Activated CD4-positive, alpha-beta memory T cell treated with anti-CD3 and anti-CD28 coated beads, Interleukin-2, amount 10 ng/mL, durations not matched to agents 7 days and 5 days (primary cell): ENCODE measurements around the gene ZNF516. TPM values are rescaled to one million over a fixed set of nuclear protein-coding genes. Genes with fewer than 3 reads are reported as not detected.

Experiments
- CTCF ChIA-PET: fragments of 350-600 bp; sonication (Branson Sonifier 250); formaldehyde crosslinking; loops from one replicate; lab custom pipeline; 2021; ENCODE audit warnings: antibody characterized with exemption, inconsistent platforms; lab: Charles Lee
- POLR2A ChIA-PET: fragments of 350-600 bp; sonication (Branson Sonifier 250); formaldehyde crosslinking; loops from one replicate; lab custom pipeline; 2021; ENCODE audit warnings: antibody characterized with exemption; lab: Charles Lee
- DNase-seq: peaks from one replicate; pipeline ENCODE4 v3.0.0-alpha.2; 2020
- H3K27ac Mint-ChIP-seq: one replicate; pipeline ENCODE4 v1.8.0; 2021; ENCODE audit warnings: mild to moderate bottlenecking, mixed read lengths
- H3K27me3 Mint-ChIP-seq: one replicate; pipeline ENCODE4 v1.8.0; 2021; ENCODE audit warnings: mixed read lengths
- H3K36me3 Mint-ChIP-seq: one replicate; pipeline ENCODE4 v1.8.0; 2021; ENCODE audit warnings: low read depth, mixed read lengths
- H3K4me1 Mint-ChIP-seq: one replicate; pipeline ENCODE4 v1.8.0; 2021; ENCODE audit warnings: mixed read lengths
- H3K4me3 Mint-ChIP-seq: one replicate; pipeline ENCODE4 v1.8.0; 2021; ENCODE audit warnings: mild to moderate bottlenecking, mixed read lengths
- H3K9me3 Mint-ChIP-seq: one replicate; pipeline ENCODE4 v1.8.0; 2021; ENCODE audit warnings: mixed read lengths
- total RNA-seq, 2 experiments: library from RNA; stranded (reverse); gene quantifications; one replicate each; pipeline ENCODE4 v1.2.3, GENCODE V29; 2021

ZNF516 gene
- total RNA-seq, 2 experiments from 2014 or later = 3.9 to 5.0 TPM

GRCh38 chr18:76412818-76413565 is 82.0 kb downstream of the ZNF516 start:
- no peaks in the 10 kb centered on the region for H3K9me3 Mint-ChIP-seq
- CTCF ChIA-PET = no interaction called here
- H3K4me3 Mint-ChIP-seq = no peak overlapping the region
- peaks cover 7% of the 10 kb centered on the region for H3K4me1 Mint-ChIP-seq
- POLR2A ChIA-PET = no interaction called here
- no peak overlapping the region for H3K27ac Mint-ChIP-seq
- peaks cover 6% of the 10 kb centered on the region for H3K27me3 Mint-ChIP-seq
- H3K36me3 Mint-ChIP-seq = no peaks in the 10 kb centered on the region
- no peak for DNase-seq

DNA sequence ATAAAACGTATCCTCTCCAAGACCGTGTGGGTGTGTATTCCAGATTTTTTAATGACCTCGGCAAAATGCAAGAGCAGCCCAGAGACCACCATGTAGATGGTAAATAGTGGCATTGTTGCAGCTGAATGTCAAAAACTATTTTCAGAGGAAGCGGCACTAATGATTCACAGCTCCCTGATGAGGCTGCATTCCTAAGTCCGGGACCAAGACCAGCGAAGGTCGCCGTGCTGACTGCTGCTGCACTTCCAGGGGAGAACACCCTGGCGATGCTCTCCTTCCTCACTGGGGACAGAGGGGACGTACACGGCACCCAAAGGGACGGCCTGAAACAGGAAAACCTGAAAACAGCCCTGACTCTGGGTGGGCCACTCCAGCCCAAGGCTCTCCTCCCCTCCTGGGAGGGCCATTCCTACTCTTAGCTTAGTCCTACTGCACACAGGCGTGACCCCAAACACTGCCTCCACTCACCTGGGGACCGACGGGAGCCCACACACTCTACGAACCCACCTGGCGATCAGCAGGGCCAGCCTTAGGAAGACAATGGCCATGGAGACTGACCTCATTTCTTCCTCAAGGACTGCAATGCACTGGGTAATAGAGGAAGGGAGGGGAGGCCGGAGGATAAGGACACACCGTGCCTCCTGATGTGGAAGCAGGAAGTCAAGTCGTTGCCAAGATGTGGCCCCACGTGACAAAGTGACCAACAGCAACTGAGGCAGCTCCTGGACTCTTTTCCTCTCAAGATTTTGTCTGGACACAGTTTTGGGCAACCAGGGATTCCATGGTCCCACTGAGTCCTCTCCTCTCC is 82.8 kb downstream of the ZNF516 start:
- CTCF ChIA-PET = no interaction called here
- POLR2A ChIA-PET = no interaction called here

DNA sequence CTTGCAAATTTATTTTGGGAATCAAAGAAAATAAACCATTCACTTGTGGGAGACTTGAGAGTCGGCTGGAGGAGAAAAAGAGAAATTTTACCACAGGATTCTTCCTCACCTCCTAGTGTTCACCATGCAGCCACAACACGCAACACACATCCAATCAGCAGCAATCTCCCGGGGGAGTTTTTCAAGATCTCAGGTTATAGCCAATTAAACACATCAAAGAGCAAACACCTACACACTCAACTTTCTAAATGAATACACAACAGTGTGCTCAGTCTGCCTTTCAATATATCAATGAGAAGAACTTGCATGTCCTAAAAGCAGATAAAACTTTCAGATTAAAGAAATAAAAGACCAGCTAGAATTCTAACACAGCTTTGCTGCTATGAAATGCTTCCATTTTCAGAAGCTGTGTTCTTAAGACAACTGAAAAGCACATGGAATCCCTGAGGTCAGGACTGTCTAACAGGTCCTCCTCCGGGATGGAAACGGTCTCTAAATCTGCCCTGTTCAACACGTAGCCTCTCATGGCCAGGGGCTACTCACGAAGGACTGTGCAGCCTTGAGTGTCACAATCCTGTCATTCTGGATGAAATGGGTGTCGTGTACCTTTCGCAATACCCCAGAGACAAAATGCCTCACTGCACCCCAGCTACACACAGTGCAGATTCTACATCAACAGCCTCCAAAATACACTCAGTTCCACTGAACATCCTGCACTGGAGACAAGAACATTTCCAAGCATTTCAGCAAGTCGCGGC is 84.2 kb downstream of the ZNF516 start:
- Mint-ChIP-seq H3K4me1 (peaks cover 7% of the 10 kb centered on the region), H3K27me3 (peaks cover 4% of the 10 kb centered on the region), H3K36me3 (no peaks in the 10 kb centered on the region), H3K27ac (no peak overlapping the region), H3K4me3 (no peak overlapping the region), H3K9me3 (no peaks in the 10 kb centered on the region)
- DNase-seq = no peak
- ChIA-PET CTCF (no interaction called here), POLR2A (no interaction called here)

More for the DNA sequence above, 82.8 kb downstream of the ZNF516 start:
- no peak overlapping the region for H3K4me3 Mint-ChIP-seq
- H3K9me3 Mint-ChIP-seq = no peaks in the 10 kb centered on the region
- no peak for DNase-seq
- no peak overlapping the region for H3K27ac Mint-ChIP-seq
- peaks cover 7% of the 10 kb centered on the region for H3K4me1 Mint-ChIP-seq
- H3K27me3 Mint-ChIP-seq = peaks cover 4% of the 10 kb centered on the region
- no peaks in the 10 kb centered on the region for H3K36me3 Mint-ChIP-seq

- POLR2A ChIA-PET = no interaction called here
- no peak for DNase-seq
- Mint-ChIP-seq H3K27ac (no peak overlapping the region), H3K4me3 (no peak overlapping the region), H3K27me3 (peaks cover 4% of the 10 kb centered on the region), H3K4me1 (peaks cover 7% of the 10 kb centered on the region), H3K36me3 (no peaks in the 10 kb centered on the region), H3K9me3 (no peaks in the 10 kb centered on the region)
- CTCF ChIA-PET = interaction anchor here (0.9 kb wide), 1 partner anchor 300 kb away, joined by 3 read pairs; no protein-coding TSS in a partner anchor
Observed at GRCh38 chr18:76410033-76410432, 85.0 kb downstream of the ZNF516 start.

- Mint-ChIP-seq H3K27me3 (peaks cover 4% of the 10 kb centered on the region), H3K36me3 (no peaks in the 10 kb centered on the region), H3K4me3 (no peak overlapping the region), H3K4me1 (peaks cover 7% of the 10 kb centered on the region), H3K27ac (no peak overlapping the region), H3K9me3 (no peaks in the 10 kb centered on the region)
- no peak for DNase-seq
- ChIA-PET POLR2A (no interaction called here), CTCF (interaction anchor here (2.7 kb wide), 1 partner anchor 10 kb away, joined by 12 read pairs; no protein-coding TSS in a partner anchor)
Observed at GRCh38 chr18:76408480-76409067, 86.5 kb downstream of the ZNF516 start.

GRCh38 chr18:76407681-76408080 is 87.4 kb downstream of the ZNF516 start:
- DNase-seq = no peak
- Mint-ChIP-seq H3K27me3 (peaks cover 4% of the 10 kb centered on the region), H3K27ac (no peak overlapping the region), H3K4me3 (no peak overlapping the region), H3K36me3 (no peaks in the 10 kb centered on the region), H3K9me3 (no peaks in the 10 kb centered on the region), H3K4me1 (peaks cover 7% of the 10 kb centered on the region)
- CTCF ChIA-PET = interaction anchor here (2.7 kb wide), 1 partner anchor 9 kb away, joined by 12 read pairs; no protein-coding TSS in a partner anchor
- POLR2A ChIA-PET = no interaction called here

DNA sequence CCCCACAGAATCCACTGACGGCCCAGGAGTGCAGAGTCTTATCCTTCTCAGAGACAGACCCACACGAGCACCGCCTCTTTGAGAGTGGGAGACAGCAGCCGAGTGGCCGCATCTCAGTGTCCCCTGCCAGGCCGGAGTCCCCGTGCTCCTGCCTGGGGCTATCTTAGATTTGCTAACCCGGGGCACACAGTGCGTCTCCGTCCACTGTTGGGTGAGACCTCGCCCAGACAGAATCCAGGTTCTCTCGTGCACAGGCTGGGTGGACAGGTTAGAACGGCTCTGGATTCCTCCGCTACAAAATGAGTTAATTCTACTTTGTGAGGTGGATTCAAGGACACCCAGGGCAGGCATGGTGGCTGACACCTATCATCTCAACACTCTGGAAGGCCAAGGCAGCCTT is 88.3 kb downstream of the ZNF516 start:
- POLR2A ChIA-PET = no interaction called here

DNA sequence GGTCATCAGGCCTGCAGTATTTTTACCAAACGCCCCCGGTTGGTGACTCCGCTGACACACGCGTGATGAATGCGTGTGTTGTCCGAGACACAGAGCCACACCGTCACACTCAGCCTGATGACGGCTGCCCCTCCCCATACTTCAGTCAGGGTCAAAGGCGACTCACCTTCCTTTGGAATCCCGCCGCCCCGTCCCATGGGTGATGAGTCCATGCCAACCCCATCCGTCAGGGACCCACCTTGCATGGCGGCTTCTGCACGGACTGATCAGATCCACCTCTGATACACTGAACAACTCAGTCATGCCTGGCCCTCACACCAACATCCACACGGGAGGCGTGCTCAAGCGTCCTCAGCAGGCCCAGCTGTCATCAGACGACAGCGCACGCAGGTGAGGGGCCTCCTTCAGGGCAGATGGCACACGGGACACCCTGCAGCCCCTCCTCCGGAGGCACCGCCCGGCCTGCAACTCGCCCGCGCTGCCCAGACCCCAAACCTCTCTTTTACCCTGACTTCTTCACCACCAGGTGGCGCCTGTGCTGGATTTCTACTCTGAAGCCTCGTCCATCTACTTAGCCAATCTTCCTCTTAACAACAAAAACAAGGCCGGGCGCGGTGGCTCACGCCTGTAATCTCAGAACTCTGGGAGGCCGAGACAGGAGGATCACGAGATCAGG is 89.2 kb downstream of the ZNF516 start:
- POLR2A ChIA-PET = no interaction called here
- Mint-ChIP-seq H3K27me3 (no peaks in the 10 kb centered on the region), H3K27ac (no peak overlapping the region), H3K4me3 (no peak overlapping the region), H3K4me1 (peaks cover 4% of the 10 kb centered on the region), H3K9me3 (no peaks in the 10 kb centered on the region), H3K36me3 (no peaks in the 10 kb centered on the region)
- no peak for DNase-seq
- CTCF ChIA-PET = no interaction called here

More for the DNA sequence above, 88.3 kb downstream of the ZNF516 start:
- Mint-ChIP-seq H3K36me3 (no peaks in the 10 kb centered on the region), H3K4me3 (no peak overlapping the region), H3K27me3 (peaks cover 4% of the 10 kb centered on the region), H3K4me1 (peaks cover 7% of the 10 kb centered on the region), H3K27ac (no peak overlapping the region), H3K9me3 (no peaks in the 10 kb centered on the region)
- CTCF ChIA-PET = no interaction called here
- no peak for DNase-seq

- Mint-ChIP-seq H3K27ac (no peak overlapping the region), H3K27me3 (no peaks in the 10 kb centered on the region), H3K9me3 (no peaks in the 10 kb centered on the region), H3K36me3 (no peaks in the 10 kb centered on the region), H3K4me3 (no peak overlapping the region), H3K4me1 (no peaks in the 10 kb centered on the region)
- ChIA-PET POLR2A (no interaction called here), CTCF (no interaction called here)
- no peak for DNase-seq
Observed at GRCh38 chr18:76405280-76405679, 89.8 kb downstream of the ZNF516 start.

DNA sequence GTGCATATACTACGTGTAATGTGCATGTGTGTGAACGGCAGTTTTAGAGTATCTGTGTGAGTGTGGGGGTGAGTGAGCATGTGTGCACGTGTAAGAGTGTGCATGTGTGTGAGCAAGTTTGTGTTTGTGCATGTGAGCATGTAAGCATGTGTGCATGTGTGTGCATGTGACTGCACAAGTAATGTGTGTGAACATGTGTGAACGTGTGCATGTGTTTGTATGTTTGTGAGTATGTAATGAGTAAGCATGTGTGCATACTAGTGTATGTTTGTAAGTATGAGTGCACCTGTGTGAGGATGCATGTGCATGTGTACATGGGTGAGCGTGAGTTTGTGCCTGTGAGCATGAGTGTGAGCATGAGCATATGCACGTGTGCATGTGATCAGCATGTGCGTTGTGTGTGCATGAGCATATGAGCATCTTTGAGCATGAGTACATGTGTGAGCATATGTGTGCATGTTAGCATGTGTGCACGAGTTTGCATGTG is 90.7 kb downstream of the ZNF516 start:
- Mint-ChIP-seq H3K36me3 (no peaks in the 10 kb centered on the region), H3K27me3 (peaks cover 4% of the 10 kb centered on the region), H3K4me3 (no peak overlapping the region), H3K4me1 (no peaks in the 10 kb centered on the region), H3K9me3 (no peaks in the 10 kb centered on the region), H3K27ac (no peak overlapping the region)
- ChIA-PET POLR2A (no interaction called here), CTCF (no interaction called here)
- DNase-seq = no peak

- ChIA-PET CTCF (interaction anchor here (2.4 to 7.8 kb wide), 2 partner anchors 13 to 308 kb away, joined by 10 to 78 read pairs; no protein-coding TSS in a partner anchor), POLR2A (no interaction called here)
- no peaks in the 10 kb centered on the region for H3K4me1 Mint-ChIP-seq
- no peak overlapping the region for H3K4me3 Mint-ChIP-seq
- H3K36me3 Mint-ChIP-seq = no peaks in the 10 kb centered on the region
- H3K9me3 Mint-ChIP-seq = no peaks in the 10 kb centered on the region
- H3K27me3 Mint-ChIP-seq = peaks cover 9% of the 10 kb centered on the region
- no peak overlapping the region for H3K27ac Mint-ChIP-seq
- DNase-seq = no peak
Observed at GRCh38 chr18:76402026-76402990, 92.7 kb downstream of the ZNF516 start.
